SU-DHL-6 (cell line): ENCODE data around the gene LRRTM4.

Source experiments
- CTCF ChIP-seq: fragments of 200-600 bp; sonication (generic); IDR thresholded peaks from one replicate; pipeline ENCODE4 v1.5.1; 2017; ENCODE audit warnings: antibody characterized with exemption, mild to moderate bottlenecking, low read length, moderate library complexity; ENCODE audit not compliant: insufficient read depth, poor library complexity, severe bottlenecking
- EZH2phosphoT487 ChIP-seq: fragments of 200-600 bp; sonication (generic), shearing (Covaris generic); conservative IDR thresholded peaks from 2 replicates; pipeline ENCODE4 v1.6.1; 2018; ENCODE audit warnings: mild to moderate bottlenecking, antibody characterized with exemption, low read length, moderate library complexity, mixed read lengths

DNA sequence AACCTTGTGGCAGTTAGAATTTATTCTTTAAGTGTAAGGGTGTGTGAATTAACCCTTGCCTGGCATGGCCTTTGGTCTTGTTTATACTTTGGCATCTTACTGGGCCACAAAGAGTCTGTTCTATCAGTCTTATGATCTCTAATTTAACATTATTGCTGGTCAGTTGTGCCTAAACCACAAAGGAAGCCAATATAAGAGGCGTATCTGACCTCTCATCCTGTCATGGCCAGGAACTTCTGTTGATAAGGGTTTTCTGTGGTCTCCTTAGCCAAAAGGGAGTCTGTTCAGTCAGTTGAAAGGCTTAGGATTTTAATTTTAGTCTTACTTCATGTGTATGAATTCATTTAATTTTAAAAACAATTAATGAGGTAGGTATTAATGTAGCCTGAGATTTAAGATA lies 127.2 kb downstream of the LRRTM4 start:
- TF ChIP-seq CTCF (no peak), EZH2phosphoT487 (no peak)
